KG1 (cell line): ENCODE data around the gene CLEC2D.
"Not testable (repeated sequence)": the region's sequence is repeated elsewhere in the genome, so short reads cannot be mapped to it uniquely, and the experiment has no call there.

Experiments used
- DNase-seq: peaks from one replicate; lab custom pipeline; 2025; lab: John Stamatoyannopoulos, UW

The CLEC2D gene

DNA sequence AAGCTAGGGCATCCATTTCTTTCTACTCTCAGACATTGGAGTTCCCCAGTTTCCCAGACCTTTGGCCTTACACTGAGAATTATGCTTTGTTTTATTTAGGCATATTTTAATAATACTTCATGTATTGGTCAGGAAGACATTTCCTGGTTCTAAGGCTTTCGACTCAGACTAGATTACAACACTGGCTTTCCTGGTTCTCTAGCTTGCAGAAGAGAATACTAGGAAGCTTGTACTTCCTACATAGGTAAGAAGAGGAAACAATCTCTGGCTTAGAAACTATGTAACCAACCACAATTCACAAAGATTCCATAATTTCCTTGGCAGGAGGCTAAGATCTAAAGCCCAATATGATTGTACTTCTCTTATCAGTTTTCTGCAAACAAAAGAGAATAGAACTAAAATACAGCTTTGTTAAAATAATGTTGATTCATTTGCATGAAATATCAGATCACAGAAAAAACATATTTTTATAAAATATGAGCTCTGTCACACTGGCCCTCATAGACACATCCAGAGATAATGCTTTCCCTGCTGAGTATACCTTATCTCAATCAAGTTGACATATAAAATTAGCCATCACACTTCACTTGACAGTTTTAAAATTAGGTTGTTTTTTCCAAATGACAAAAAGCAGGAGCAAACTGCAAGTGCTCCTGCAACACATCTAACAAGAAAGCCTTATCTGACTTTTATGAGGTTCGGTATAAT is 30.5 kb downstream of the CLEC2D start:
- DNase-seq, result no peak

DNA sequence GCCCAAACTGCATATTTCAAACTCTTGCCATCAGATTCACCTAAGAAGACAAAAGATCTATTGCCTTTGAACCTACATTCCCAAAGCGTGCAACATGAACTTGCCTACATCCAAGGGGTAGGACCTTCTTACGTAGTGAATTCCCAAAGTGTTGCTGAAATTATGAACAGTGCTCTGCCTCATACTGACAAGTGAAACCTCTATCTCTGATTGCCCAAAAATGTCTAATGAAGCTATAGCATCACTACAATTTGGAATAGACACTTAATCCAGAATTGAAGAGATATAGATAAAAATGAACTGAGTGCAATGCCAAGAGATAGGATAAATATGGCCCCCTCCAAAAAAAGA is 31.1 kb downstream of the CLEC2D start:
- DNase-seq, result no peak

DNA sequence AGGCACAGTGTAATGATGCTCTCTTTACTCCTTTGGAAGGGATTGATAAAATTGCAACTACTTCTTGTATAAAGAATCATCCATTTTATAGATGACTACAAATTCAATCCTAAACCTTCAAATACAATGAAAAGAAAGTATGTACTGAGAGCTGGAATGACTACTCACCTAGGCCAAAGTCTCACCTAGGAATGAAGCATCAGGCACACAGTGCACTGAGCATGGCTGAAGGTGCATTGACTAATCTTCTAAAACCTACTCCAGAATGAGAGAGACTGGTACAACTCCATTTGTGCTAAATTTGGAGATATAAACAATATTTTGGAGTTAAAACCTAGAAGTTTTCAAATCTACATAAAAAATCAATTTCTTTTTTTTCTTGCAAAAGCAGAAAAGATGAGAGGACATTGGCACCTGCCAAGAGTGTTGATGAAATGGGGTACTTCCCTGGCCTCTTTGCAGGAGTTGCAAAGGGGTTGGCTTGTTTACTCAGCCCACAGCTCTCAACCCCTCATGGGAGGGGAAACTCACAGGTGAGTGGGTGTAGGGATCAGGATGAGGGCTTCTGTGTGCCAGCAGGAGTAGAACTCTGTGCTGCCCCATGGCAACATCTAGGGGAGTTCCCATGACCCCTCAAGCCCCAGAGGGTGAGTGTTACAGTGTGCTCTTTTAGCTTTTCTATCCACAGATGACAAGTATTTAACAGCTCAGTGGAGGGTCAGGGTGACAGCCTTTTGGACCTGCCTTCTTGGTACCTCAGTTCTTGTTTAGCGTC is 32.1 kb downstream of the CLEC2D start:
- no peak for DNase-seq

DNA sequence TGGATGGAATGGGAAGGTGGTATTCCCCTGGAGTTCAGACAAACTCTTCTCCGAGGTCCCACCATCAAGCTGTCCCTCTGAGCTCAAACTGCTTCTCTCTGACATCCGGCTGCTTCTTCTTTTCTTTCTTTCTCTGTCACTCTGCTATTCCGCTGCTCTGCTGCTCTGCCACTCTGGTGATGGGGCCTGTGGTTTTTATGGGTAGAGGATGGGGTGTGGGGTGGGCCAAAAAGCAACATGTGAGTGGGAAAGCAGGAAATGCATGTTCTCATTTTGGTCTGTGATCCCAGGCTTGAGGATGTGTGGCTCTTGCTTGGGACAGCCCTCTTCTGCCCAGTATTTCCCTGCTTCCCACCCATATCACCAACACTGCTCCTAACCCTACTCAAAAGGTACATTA is 32.7 kb downstream of the CLEC2D start:
- no peak for DNase-seq

DNA sequence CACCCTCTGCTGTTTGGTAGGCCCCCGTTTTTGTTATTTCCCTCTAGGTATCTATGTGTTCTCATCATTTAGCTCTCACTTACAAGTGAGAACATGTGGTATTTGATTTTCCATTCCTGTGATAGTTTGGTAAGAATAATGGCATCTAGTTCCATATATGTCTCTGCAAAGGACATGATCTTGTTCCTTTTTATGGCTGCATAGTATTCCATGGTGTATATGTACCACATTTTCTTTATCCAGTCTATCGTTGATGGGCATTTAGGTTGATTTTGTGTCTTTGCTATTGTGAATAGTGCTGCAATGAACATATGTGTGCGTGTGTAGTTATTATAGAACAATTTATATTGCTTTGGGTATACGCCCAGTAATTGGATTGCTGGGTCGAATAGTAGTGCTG is 35.0 kb downstream of the CLEC2D start:
- DNase-seq, result not testable (repeated sequence)

DNA sequence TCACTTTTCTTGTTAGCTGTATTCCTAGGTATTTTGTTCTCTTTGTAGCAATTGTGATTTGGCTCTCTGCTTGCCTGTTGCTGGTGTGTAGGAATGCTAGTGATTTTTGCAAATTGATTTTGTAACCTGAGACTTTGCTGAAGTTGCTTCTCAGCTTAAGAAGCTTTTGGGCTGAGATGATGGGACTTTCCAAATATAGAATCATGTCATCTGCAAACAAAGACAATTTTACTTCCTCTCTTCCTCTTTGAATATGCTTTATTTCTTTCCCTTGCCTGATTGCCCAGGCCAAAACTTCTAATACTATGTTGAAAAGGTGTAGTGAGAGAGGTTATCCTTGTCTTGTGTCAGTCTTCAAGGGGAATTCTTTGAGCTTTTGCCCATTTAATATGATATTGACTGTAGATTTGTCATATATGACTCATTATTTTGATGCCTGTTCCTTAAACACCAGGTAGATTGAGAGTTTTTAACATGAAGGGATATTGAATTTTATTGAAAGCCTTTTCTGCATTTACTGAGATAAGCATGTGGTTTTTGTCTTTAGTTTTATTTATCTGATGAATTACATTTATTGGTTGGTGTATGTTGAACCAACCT is 36.7 kb downstream of the CLEC2D start:
- DNase-seq, result no peak

DNA sequence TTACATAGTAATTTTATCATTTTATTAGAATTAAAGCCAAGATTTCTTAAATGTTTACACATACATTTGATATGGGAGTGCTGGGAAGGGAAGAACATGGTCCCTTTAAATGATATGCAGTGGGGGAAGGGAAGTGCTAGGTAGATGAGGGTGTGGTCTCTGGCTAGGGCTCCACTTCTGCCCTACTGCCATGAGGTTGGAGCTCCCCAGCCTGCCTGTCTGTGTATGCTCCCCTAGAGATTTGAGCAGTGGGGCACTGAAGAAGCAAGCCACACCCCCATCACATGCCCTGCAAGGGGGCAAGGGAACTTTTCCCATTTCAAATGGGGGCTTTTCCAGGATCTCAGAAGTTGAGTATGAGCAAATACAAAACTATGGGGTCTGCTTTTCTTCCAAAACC is 37.8 kb downstream of the CLEC2D start:
- DNase-seq, result no peak

DNA sequence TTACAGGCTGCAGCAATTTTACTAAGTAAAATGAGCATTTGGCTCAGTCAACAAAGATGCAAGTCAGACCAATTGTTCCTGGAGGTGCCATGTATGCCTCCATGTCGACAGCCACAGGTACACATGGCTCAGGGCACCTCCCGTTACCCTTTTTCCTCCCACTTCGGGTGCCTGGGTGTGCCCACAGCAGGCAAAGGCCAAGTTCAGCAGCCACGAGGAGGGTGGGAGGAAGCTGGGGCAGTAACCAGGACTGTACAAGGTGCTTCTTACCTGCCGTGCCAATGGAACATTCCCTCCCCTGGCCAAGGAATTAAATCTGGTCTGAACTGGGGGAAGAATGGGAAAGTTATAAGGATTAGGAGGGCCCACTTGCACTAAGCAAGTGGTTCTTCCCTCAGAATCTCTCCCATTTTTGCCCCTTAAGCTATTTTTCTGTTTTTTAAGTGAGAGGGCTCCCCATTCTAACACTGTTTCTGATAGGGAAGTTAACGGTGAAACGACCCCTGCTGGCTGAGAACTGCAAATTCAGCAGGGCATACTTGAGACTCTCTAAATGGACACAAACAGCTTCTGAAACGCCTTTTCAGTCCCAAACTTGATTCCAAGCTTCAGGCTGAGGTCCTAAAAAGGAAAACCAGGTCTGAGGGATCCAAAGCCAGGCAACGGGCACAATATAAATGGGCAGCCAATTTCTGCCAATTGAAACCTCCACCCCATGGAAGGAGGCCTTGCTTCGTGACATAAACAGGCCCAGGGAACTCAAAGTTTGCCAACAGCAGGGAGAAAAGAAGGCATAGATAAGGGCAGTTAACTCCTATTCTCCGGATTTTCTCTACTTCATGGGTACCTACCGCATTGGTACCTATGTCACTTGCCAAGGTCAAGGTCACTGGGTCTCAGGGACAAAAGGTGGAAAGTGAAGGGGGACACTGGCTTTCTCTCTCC is 38.6 kb downstream of the CLEC2D start:
- DNase-seq, result peak; percentile 59

DNA sequence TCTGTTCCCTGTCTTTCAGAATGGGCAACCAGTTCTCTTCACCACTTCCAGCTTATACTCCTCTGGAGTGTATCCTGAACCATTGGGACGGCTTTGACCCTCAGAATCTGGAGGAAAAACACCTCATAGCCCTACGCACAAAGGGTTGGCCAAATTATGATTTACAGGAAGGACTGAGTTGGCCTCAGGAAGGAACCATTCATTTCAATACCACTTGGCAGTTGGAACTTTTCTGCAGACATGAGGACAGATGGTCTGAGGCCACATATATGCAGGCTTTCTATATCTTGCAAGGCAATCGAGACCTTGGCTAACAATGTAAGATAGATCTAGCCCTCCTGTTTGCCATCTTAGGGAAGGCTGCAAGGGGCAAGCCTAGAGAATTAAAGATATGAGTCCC is 39.3 kb downstream of the CLEC2D start:
- no peak for DNase-seq

DNA sequence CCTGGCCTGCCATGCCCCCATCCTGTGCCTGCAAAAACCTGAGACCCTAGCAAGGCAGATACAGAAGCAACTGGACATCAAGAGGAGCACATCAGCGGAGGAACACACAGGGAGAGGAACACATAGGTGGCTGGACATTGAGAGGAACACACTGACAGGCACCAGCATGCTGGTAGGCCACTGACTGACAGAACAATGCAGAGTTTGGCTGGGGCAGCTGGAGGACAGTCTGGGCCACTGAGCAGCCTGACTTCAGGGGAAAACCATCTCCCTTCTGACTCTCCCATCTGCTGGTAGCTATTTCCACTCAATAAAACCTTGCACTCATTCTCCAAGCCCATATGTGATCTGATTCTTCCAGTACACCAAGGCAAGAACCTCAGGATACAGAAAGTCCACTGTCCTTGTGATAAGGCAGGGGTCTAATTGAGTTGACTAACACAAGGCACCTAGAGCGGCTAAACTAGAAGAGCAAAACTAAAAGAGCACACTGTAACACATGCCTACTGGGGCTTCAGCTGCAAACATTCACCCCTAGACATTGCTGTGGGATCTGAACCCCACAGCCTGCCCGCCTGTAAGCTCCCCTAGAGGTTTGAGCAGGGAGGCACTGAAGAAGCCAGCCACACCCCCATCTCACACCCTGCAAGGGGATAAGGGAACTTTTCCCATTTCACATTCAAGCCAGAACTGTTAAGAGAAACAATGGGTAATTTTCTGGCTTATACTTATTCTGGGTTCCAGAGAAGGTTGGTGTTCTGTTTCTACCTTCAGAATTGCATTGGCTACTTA is 41.3 kb downstream of the CLEC2D start:
- DNase-seq, result no peak

DNA sequence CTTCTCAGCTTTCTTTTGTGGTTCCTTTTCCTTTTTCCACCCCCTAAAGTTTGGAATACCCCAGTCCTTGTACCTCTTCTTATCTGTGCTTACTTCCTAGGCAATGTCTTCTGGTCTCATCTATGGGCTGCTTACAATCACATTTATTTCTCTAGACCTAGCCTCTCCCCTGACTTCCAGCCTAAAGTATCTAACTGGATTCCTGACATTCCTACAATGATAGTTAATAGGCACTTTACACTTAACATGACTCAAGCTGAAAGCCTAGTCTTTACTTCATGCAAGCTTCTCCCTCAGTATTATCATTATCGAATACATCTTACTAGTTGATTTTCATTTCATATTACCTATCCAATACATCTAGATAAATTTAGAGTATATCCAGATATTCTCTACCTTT is 42.2 kb downstream of the CLEC2D start:
- DNase-seq, result no peak

DNA sequence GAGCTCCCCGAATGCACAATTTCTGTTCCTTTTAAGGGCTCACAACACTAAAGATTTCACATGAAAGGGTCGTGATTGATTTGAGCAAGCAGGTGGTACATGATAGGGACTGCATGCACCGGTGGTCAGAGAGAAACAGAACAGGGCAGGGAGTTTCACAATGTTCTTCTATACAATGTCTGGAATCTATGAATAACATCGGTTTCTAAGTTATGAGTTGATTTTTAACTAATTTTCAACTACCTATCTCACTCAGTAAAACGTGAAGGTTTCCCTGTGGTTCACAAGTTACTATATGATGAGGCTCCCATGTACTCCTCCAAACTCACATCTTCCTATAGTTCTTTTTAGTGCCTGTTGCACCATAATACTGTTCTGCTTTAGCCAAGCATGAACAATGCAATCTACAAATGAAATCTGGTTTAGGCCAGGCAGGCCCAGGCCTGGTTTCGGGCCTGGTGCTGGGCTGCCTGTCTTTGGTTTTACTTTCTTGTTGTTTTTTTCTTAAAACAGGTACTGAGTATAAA is 43.6 kb downstream of the CLEC2D start:
- DNase-seq, result not testable (repeated sequence)

DNA sequence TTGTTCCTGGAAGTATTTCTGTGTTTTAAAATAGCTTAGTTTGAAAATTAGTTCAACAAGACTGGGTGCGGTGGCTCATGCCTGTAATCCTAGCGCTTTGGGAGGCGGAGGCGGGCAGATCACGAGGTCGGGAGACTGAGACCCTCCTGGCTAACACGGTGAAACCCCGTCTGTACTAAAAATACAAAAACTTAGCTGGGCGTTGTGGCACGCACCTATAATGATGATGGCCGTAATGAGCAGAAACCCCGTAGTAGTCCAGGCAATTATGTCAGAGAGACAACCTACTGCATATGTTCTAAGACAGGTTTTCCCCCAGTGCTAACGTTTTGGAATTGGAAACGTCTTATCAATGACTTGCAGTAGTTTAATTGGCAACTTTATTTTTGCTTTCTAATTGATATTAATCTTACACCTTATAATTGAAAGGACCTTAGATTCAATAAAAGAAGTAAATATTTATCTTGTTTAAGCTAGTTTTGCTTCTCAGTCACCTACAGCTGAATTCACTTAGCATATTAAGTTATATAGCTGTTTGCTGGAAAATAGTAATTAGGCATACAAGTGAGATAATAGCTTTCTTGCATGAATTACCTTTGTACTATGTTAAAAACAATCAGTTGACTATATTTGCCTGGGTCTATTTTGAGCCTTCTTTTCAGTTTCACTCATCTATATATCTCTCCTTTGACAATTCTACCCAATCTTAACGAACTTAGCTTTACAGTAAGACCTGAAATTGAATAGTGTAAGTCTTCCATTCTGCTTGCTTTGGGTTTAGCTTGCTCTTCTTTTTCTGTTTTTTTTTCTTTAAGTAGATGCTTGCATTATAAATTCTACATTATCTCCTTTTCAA is 47.8 kb downstream of the CLEC2D start:
- no peak for DNase-seq

DNA sequence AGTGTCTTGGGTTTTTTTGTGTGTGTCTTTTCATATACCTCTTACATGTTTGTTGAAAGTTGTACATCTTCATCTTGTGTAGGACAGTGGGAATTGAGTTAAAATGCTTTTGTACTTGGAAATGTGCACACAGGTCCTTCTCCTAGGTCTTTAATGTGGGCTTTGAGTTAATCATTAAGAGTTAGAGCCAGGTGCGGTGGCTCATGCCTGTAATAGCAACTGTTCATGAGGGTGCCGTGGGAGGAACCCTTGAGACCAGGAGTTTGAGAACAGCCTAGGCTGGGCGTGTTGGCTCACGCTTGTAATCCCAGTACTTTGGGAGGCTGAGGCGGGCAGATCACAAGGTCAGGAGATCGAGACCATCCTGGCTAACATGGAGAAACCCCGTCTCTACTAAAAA is 49.5 kb downstream of the CLEC2D start:
- no peak for DNase-seq

DNA sequence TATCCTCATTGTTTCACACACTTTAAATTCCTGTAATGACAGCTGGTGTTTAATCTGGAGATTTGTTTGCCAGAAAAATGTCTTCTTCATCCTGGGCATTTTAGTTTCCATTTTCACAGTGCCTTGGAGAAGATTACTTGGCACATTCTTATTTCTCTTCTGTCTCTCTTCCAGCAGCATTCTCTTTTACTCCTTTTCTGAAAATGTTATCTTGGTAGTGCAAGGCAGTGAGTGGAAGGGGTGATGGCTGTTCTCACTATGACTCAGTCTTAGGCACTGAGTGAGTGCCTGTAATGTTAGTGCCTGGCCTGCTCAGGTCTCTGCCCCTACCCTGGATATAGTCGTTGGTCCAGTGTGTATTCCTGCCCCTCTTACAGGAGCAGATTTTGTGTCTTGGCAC is 50.3 kb downstream of the CLEC2D start:
- DNase-seq, result no peak

DNA sequence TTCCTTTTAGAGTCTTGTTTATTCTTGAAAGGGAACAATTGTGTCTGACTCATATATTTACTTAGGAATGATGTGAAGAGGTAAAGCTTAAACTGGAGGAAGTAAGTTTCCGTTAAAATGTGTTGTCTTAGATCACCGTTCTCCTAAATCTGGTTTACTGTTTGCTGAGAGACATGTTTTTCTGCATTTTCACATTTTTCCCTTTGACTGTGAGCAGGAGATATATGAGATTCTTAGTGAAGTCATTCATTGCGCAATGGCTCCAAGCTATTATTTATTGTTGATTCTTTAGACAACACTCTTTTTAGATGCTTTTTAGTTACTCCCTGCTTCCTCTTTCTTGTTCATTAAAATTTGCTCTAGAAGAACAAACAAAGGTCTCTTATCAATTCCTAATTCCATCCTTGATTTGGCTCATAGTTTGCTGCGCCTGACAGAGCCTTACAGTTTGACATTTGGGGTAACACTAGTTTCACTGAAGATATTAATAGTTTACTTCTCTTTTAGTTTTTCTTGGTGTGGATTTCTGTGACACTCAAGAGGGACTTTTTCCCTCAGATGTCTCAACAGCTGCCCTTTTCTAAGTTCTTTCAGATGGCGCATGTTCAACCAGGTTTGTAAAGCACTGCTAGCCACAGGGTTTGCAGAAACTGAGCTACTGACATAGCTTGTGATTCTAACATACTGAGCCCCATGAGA is 52.0 kb downstream of the CLEC2D start:
- DNase-seq, result no peak

DNA sequence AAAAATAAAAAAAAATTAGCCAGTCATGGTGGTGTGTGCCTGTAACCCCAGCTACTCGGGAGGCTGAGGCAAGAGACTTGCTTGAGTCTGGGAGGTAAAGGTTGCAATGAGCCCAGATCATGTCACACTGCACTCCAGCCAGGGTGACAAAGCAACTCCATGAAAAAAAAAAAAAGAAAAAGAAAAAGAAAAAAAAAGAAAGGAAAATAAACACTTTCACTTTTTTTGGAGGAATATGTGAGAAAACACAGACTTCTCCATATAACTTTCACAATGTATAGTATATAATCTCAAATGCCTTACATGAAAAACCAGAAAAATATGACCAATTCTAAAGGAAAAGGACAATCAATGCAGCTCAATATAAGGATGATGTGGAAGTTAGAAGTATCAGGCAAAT is 54.5 kb downstream of the CLEC2D start:
- DNase-seq, result no peak

DNA sequence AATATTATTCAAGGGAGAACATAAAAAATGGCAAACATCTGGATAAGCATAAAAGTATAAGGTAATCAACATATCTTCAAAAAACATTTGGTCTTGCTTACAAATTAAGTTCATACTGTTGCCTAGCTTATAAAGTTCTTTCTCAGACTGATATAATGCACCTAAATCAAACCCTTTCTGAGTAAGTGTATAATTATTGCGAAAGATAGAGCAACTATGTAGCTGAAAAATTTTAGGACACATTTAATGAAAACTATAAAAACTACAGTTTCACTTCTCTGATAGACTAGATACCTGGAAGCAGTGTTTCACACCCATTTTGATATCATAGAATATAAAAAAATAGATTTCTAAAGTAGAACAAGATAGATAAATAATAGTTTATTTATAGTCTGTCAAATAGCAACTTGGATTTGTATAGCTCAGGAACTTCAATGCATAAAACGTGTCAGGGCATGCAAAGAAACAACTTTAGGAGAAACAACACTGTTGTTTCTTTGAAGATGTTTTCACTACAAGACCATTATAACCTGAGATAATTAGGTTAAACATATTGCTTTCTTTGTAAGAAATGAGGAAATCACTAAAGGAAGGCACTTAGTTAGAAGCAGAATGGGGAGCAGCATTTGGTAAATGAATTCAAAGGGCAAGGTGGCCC is 55.8 kb downstream of the CLEC2D start:
- DNase-seq, result no peak

DNA sequence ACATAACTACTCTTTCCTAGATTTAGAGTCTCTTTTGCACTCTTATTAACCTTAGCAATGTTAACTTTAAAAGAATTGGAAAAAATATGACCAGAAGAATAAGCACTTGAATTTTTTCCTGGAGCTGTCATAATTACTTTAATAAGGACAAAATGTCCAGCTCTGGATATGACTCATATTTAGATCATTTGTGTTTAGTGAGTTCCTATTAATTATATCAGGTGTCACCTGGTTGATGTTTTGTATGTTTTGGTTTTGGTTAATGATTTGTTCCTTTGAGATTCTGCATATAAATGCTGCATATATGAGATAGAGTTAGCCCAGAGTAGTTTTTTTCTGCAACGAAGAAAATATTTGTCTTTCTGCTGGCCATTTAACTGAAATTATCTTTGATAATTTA is 58.3 kb downstream of the CLEC2D start:
- DNase-seq, result no peak
